HEK293 (cell line): ENCODE results near the gene EVA1B.

Experiments
- SALL2 ChIP-seq: fragments of 450-650 bp; formaldehyde crosslinking; IDR thresholded peaks from 2 replicates; pipeline ENCODE4 v1.5.0; 2017; ENCODE audit warnings: missing biosample characterization, mild to moderate bottlenecking, missing genetic modification characterization, borderline replicate concordance
- SETDB1 ChIP-seq: IDR thresholded peaks from one replicate; pipeline ENCODE4 v1.6.1; 2017; ENCODE audit warnings: mild to moderate bottlenecking, low read length, moderate library complexity, mixed read lengths; ENCODE audit not compliant: insufficient read length
- ZBTB1 ChIP-seq: fragments of 450-650 bp; formaldehyde crosslinking; IDR thresholded peaks from 2 replicates; pipeline ENCODE4 v1.5.1; 2016; ENCODE audit warnings: missing biosample characterization, missing genetic modification characterization
- ZBTB7A ChIP-seq: fragments of 450-650 bp; formaldehyde crosslinking; IDR thresholded peaks from 2 replicates; pipeline ENCODE4 v1.5.1; 2016; ENCODE audit warnings: low read depth, missing biosample characterization, missing genetic modification characterization
- ZNF146 ChIP-seq: fragments of 450-650 bp; formaldehyde crosslinking; IDR thresholded peaks from 2 replicates; pipeline ENCODE4 v1.5.1; 2016; ENCODE audit warnings: missing biosample characterization, missing genetic modification characterization
- ZNF548 ChIP-seq: fragments of 450-650 bp; formaldehyde crosslinking; IDR thresholded peaks from 2 replicates; pipeline ENCODE4 v1.5.1; 2016; ENCODE audit warnings: missing biosample characterization, missing genetic modification characterization
- ZNF560 ChIP-seq: fragments of 450-650 bp; formaldehyde crosslinking; IDR thresholded peaks from 2 replicates; pipeline ENCODE4 v1.5.1; 2017; ENCODE audit warnings: missing biosample characterization, missing genetic modification characterization, borderline replicate concordance
- TF ChIP-seq, protein P1 (sequence below): fragments of 450-650 bp; formaldehyde crosslinking; IDR thresholded peaks from 2 replicates; pipeline ENCODE4 v1.5.1; 2016; ENCODE audit warnings: missing biosample characterization, missing genetic modification characterization
- TF ChIP-seq, protein P2 (sequence below): fragments of 450-650 bp; formaldehyde crosslinking; IDR thresholded peaks from 2 replicates; pipeline ENCODE4 v1.5.1; 2017; ENCODE audit warnings: missing biosample characterization, missing genetic modification characterization

DNA sequence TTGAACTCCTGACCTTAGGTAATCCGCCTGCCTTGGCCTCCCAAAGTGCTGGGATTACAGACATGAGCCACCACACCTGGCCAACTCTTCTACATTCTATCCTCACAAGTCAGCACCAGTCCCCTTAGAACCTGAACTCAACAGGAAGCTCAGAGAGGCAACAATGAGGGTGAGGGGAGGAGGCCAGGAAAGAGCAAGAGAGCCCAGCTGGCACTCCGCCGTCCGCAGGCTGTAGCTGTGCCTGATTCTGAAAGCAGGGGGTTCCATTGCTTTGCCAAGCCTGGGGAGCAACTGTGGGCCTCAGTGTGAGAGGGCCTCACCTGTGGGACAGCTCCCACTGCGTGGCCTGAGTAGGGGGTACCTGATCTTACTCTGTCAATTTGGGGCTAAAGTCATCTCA lies 43.6 kb upstream of the EVA1B start:
- TF ChIP-seq, protein P1, sequence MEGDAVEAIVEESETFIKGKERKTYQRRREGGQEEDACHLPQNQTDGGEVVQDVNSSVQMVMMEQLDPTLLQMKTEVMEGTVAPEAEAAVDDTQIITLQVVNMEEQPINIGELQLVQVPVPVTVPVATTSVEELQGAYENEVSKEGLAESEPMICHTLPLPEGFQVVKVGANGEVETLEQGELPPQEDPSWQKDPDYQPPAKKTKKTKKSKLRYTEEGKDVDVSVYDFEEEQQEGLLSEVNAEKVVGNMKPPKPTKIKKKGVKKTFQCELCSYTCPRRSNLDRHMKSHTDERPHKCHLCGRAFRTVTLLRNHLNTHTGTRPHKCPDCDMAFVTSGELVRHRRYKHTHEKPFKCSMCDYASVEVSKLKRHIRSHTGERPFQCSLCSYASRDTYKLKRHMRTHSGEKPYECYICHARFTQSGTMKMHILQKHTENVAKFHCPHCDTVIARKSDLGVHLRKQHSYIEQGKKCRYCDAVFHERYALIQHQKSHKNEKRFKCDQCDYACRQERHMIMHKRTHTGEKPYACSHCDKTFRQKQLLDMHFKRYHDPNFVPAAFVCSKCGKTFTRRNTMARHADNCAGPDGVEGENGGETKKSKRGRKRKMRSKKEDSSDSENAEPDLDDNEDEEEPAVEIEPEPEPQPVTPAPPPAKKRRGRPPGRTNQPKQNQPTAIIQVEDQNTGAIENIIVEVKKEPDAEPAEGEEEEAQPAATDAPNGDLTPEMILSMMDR = no peak
- no peak for TF ChIP-seq SALL2 (tag by site-specific recombination)
- no peak for TF ChIP-seq ZNF146 (tag by site-specific recombination)
- TF ChIP-seq ZNF560 (tag by site-specific recombination) = no peak
- TF ChIP-seq SETDB1 = no peak
- TF ChIP-seq ZNF548 = no peak
- TF ChIP-seq ZBTB1 (tag by site-specific recombination) = no peak
- TF ChIP-seq, protein P2, sequence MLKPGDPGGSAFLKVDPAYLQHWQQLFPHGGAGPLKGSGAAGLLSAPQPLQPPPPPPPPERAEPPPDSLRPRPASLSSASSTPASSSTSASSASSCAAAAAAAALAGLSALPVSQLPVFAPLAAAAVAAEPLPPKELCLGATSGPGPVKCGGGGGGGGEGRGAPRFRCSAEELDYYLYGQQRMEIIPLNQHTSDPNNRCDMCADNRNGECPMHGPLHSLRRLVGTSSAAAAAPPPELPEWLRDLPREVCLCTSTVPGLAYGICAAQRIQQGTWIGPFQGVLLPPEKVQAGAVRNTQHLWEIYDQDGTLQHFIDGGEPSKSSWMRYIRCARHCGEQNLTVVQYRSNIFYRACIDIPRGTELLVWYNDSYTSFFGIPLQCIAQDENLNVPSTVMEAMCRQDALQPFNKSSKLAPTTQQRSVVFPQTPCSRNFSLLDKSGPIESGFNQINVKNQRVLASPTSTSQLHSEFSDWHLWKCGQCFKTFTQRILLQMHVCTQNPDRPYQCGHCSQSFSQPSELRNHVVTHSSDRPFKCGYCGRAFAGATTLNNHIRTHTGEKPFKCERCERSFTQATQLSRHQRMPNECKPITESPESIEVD (tag by site-specific recombination) = no peak
- no peak for TF ChIP-seq ZBTB7A (tag by site-specific recombination)
